Germinal center (tissue), 1 donor: ENCODE data around the gene PRR20G.
"Not testable (repeated sequence)": the region's sequence is repeated elsewhere in the genome, so short reads cannot be mapped to it uniquely, and the experiment has no call there.

ENCODE experiments used
- DNase-seq: peaks from one replicate; pipeline ENCODE4 v3.0.0; 2012; ENCODE audit warnings: mixed read lengths, low spot score

Gene PRR20G

GRCh38 chr3:127299276-127299675 lies 11.4 kb upstream of the PRR20G start:
- DNase-seq, result no peak

- no peak for DNase-seq
Observed at GRCh38 chr3:127296959-127297358, 9.1 kb upstream of the PRR20G start.

GRCh38 chr3:127296166-127296565 lies 8.3 kb upstream of the PRR20G start:
- no peak for DNase-seq

GRCh38 chr3:127293650-127294049 lies 5.8 kb upstream of the PRR20G start:
- not testable (repeated sequence) for DNase-seq

DNA sequence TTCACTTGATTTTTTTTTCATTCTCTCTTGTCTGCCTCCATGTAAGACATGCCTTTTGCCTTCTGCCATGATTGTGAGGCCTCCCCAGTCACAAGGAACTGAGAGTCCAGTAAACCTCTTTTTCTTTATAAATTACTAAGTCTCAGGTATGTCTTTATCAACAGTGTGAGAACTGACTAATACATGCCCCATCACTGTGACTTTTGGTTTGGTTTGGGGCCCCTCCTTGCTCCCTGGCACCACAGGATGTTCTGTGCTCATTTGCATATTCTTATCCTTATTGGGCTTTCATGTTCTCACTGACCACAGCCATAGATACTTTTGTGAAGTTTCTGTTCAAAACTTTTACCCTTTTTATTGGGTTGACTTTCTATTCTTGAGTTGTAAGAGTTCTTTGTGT lies 3.8 kb upstream of the PRR20G start:
- DNase-seq, result no peak

DNA sequence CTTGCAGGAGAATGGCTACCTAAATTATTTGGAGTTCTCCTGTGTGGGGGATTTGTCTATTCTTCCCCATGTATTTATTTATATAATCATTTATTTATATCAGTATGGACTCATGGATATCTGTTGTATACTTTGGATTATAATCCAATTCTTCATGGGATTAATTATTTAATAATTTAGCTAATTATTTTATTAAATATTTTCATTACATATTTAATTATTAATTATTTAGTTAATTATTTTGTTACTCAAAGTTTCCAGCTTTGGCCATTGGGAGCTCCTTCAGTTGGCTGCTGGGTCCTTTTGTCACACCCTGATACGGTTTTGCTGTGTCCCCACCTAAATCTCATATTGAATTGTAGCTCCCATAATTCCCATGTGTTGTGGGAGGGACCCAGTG lies 3.3 kb upstream of the PRR20G start:
- DNase-seq, result no peak

- no peak for DNase-seq
Observed at GRCh38 chr3:127289706-127290575, 2.1 kb upstream of the PRR20G start.

DNA sequence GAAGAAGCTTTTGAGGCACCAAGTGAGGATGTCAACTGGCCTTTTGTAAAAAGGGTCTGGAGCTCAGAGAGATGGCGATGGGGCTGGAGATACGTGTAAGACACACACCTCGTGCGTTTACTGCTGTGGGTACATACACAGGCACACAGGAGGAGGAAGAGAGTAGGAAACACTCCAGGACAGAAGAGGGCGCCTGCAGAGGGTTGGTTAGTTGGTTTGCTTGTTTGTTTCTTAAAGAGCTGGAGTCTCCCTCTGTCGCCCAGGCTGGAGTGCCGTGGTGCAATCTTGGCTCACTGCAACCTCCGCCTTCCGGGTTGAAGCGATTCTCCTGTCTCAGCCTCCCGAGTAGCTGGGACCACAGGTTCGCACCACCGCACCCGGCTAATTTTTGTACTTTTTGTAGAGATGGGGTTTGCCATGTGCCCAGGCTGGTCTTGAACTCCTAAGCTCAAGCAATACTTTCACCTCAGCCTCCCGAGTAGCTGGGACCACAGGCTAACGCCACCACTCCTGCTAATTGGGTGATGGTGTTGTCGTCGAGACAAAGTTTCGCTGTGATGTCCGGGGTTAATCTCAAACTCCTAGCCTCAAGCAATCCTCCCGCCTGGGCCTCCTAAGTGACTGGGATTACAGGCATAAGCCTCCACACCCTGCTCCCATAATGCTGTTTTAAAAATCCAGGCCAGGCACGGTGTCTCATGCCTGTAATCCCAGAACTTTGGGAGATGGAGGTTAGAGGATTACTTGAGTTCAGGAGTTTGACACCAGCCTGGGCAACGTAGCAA lies 1.3 kb upstream of the PRR20G start:
- no peak for DNase-seq

DNA sequence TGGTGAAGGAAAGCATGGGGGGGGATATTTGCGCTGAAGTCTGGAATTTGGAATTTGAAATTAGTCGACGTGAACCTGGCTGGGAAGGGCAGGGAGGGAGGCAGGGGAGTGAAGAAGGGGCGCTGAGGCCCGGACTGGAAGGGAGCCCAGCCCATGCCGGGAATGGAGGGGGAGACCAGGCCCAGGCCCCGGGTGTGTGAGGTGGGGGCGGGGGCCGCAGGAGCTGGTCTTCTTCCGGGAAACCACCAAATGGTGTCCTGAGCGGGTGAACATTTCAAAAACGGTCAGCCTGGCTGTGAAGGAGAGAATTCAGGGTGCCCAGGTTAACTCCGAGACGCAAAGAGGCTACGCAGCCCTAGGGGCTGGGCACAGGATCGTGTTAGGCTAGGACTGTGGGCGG lies 497 bp upstream of the PRR20G start:
- no peak for DNase-seq

DNA sequence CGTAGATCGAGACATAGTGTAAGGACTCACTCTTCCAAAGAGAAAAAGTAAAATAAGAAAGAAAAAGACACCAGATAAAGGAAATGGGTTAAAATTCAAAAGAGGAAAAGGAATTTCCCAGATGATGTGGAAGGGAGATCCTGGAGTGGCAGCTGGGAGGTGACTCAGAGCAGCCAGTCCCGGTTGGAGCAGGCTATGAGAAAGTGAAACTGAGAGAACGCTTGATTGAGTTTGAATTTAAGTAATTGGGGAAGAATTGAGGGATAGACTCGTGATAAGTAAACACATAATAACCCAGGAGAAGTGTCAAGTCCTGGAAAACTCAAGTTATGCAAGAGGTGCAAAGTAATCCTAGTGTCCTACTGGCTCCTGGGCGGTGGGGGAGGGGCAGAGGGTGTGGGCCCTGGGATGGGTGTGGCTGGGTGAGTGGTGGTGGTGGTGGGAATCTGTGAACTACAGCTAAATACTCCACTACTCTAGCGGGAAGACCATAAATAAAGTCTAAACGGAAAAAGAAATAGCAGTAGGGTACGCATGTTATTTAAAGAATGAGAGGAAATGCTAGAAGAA lies 1.2 kb downstream of the PRR20G start:
- no peak for DNase-seq

GRCh38 chr3:127284258-127284657 lies 3.6 kb downstream of the PRR20G start:
- DNase-seq, result no peak

GRCh38 chr3:127277561-127277960 lies 10.3 kb downstream of the PRR20G start:
- DNase-seq, result no peak

DNA sequence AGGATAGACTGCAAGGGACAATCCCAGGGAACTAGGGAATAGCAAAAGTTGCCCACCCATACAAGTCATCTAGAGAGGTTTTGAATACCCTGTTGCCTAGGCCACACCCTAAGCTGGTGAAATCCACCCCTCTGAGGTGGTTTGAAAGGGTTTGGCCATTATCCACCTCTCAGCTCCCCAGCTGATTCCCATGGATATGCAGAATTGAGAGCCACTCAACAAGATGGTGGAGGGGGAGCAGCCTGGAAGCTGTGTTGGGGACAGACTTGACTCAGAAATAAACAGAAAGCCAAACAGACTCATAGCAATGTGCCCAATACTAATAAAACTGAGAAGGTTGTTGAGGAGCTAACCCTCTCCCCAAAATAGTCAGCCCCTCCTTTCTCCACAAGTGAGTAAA lies 10.9 kb downstream of the PRR20G start:
- no peak for DNase-seq

- DNase-seq, result no peak
Observed at GRCh38 chr3:127276396-127276795, 11.4 kb downstream of the PRR20G start.

GRCh38 chr3:127275287-127275781 lies 12.5 kb downstream of the PRR20G start:
- no peak for DNase-seq

GRCh38 chr3:127274200-127274760 lies 13.6 kb downstream of the PRR20G start:
- no peak for DNase-seq

GRCh38 chr3:127273206-127273605 lies 14.6 kb downstream of the PRR20G start:
- no peak for DNase-seq

DNA sequence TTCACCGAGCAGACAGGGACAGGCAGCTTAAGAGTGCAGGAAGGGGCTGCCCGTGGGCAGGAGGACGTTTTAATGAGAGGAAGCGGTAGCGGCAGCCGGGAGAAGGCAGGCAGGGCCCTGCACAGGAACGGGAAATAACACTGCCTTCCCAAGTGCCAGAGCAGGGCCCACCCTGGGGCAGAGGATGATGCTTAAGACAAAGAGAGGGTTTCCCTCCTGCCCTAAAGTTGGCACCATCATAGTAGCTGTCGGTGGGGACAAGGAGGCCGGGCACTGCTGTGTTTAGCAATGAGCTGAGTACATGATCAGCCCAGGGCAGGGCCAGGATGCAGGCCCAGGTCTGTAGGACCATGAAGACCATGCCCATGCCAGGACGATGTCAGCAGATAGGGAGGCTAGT lies 21.7 kb downstream of the PRR20G start:
- no peak for DNase-seq

DNA sequence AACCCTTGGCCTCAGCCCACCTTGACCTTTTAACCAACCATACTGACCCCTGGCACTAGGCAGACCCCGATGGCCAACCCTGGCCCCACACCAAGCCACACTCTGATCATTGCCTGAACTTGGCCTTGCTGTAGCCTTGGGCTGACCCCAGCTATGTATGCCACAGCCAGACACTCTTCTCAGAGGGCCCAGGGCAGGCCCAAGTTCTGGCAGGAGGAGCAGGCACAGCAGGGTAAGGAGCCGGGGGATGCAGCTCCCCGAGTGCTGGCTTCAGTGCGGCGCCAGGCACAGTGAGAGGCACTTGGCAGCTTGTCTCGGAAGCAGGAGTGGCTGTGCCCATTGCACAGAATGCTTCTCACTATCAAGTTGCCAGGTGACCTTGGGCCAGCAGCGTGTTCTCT lies 22.3 kb downstream of the PRR20G start:
- DNase-seq, result no peak

- no peak for DNase-seq
Observed at GRCh38 chr3:127264794-127265514, 22.9 kb downstream of the PRR20G start.

DNA sequence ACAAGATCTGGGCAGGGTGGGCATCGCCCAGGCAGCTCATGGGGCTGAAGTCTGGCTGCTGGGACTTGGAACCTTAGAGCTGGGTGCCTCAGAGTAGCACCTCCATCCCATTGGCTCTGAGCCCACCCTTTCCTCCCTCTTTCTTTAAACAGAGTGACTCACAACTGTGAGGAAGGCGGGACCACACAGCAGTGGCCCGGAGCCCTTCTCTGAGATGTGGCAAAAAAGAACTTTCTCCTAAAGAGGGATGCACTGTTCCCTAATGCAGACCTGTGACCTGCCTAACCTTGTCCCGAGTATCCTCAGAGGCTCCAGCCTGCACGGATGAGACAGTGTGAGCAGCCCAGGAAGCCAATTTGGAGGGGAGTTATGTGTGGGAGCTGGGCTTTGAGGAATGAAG lies 23.6 kb downstream of the PRR20G start:
- no peak for DNase-seq
